ENCODE data around the gene CTCF.
A peak's percentile ranks its signal among the peaks of the same experiment; 100 is the strongest.

CTCF gene

DNA sequence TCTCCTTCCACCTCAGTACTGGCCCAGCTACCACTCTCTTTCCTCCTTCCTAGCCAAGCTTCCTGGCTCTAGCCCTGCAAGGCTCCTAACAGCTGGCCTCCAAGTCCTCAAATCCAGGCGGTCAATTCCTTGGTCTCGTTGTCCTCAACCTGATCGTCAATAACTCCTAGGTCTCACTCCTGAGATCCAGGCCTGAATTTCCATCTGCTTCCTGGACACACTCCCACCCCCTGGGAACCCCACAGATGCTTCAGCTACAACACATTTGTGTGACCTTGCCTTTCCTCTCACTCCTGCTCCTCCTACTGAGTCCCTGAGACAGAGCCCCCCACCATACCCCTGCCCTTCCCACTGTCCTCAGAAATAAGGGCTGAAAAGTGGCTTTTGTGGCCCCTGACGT is 101.9 kb downstream of the CTCF start:
- FAIRE-seq (no peak), DNase-seq (ENCODE audit: insufficient read length) (no peak)
- no peak for TF ChIP-seq POLR2A (IDR thresholded peaks at IDR 0.05; ENCODE audit: low read depth, low read length)
- TF ChIP-seq TAF1 (IDR thresholded peaks at IDR 0.05; ENCODE audit: borderline replicate concordance, low read depth, low read length): no peak
- TF ChIP-seq POLR2AphosphoS5 (IDR thresholded peaks at IDR 0.05; ENCODE audit: low read depth, low read length): no peak

DNA sequence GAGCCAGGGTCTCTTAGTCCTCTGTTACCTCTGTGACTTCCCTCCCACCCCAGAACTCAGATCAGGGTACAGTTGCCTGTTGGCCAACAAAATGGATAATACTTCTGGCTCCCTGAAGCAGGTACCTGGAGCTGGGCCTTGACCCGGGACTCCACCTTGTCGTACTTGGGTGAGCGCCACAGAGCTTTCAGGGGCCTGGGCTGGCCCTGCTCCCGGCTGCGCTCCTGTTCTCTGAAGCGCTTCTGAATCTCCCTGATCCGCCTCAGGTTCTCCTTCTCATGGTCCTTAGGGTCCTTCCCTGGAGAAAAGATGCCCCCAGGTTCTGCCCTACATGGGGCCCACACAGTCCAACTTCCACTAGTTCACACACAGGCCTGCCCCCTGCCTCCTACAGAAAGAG is 102.5 kb downstream of the CTCF start:
- FAIRE-seq (no peak), DNase-seq (ENCODE audit: insufficient read length) (no peak)
- no peak for TF ChIP-seq TAF1 (IDR thresholded peaks at IDR 0.05; ENCODE audit: borderline replicate concordance, low read depth, low read length)
- TF ChIP-seq POLR2A (IDR thresholded peaks at IDR 0.05; ENCODE audit: low read depth, low read length): no peak
- no peak for TF ChIP-seq POLR2AphosphoS5 (IDR thresholded peaks at IDR 0.05; ENCODE audit: low read depth, low read length)

DNA sequence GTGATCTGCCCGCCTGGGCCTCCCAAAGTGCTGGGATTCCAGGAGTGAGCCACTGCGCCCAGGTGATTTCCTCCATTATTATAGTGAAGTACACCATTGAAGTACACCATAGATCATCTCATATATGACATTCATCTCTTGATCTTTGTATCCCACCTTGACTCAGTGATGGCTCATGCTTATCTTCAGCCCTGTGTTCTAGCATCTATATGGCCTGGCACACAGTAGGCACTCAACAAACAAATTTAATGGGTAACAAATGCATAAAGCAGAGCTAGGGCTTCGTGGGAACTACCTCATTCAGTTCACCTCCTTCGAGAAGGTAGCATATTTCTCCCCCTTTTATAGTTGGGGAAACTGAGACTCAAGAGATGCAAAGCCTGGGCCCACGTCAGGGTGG is 103.3 kb downstream of the CTCF start:
- FAIRE-seq (peak; percentile 17), DNase-seq (ENCODE audit: insufficient read length) (no peak)
- TF ChIP-seq TAF1 (IDR thresholded peaks at IDR 0.05; ENCODE audit: borderline replicate concordance, low read depth, low read length): no peak

DNA sequence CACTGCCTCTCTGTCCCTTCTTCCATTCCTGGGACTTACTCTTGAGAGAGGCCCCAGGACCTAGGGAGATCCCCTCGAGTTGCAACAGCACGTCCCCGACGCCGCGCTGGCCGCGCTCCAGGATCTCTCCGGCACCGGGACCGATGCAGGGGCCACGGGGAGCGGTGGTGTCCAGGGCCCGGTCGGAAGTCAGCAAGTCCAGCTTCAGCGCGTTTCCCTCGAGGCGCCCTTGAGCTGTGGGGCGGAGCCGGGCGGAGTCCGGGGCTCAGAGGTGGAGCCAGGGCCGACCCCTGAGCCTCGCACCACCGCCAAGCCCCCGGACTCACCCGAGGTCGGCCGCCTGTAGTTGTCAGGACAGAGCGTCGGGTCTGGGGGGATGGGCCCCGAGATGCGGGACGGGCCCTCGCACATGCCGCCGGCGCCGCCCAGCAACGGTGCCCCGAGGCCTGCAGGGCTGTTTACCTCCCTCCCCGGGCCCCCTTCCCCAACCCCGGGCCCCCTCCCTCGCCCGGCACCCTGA is 103.8 kb downstream of the CTCF start:
- TF ChIP-seq TAF1 (IDR thresholded peaks at IDR 0.05; ENCODE audit: borderline replicate concordance, low read depth, low read length) (no peak), POLR2AphosphoS5 (IDR thresholded peaks at IDR 0.05; ENCODE audit: low read depth, low read length) (no peak), POLR2A (IDR thresholded peaks at IDR 0.05; ENCODE audit: low read depth, low read length) (no peak)
- FAIRE-seq: peak; percentile 33
- no peak for DNase-seq (ENCODE audit: insufficient read length)

DNA sequence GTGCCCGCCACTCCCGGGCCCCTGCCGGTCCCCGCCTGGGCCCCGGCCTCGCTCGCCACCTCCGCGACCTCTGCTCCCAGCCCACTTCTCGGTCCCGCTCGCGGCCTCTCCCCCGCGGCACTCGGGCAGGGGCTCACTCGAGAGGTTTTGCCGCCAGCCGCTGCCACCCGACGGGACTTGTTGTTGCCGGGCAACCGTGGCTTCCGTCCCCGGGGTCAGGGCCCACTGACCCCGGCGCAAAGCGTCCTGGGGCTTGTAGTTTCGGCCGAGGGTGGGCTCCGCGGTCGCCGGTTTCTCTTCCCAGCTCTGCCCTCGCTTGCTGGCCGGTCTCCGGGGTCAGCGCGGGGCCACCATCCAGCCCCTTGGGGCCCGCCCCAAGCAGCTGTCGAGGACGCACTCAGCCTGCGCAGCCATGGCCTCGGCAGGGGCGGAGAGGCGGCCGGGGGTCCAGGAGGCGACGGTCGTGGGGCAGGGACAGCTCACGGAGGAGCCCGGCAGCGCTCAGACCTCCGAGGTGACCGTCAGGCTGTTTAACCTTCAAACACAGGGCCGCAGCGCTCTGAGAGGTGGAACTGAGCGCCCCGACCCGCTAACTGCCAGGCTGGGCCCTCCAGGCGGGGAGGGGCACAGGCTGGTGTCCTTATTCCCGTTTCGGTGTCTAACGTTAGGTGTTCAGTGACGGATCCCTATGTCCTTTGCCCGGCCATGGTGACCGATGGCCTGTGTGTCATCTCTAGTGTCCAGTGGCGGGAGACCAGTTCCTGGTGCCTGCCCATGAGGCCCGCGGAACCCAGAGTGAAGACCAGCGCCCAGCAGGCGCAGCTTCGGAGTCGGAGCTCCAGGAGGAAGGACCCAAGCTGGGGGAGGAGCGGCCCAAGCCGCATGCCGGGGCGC is 104.5 kb downstream of the CTCF start, which contains the start of the genes C16orf86 and ENKD1:
Gene C16orf86 (plus strand): TSS at position 256 of the 894 bp plus-strand sequence. CDS start 157 bp downstream, at position 413.
Gene ENKD1 (minus strand): TSS at position 192 of the 894 bp plus-strand sequence. CDS start 308 bp downstream, outside the sequence.
- no peak for TF ChIP-seq POLR2A (IDR thresholded peaks at IDR 0.05; ENCODE audit: low read depth, low read length)
- no peak for TF ChIP-seq POLR2AphosphoS5 (IDR thresholded peaks at IDR 0.05; ENCODE audit: low read depth, low read length)
- no peak for TF ChIP-seq TAF1 (IDR thresholded peaks at IDR 0.05; ENCODE audit: borderline replicate concordance, low read depth, low read length)
- DNase-seq (ENCODE audit: insufficient read length) (peak; percentile 98), FAIRE-seq (peak; percentile 89)

DNA sequence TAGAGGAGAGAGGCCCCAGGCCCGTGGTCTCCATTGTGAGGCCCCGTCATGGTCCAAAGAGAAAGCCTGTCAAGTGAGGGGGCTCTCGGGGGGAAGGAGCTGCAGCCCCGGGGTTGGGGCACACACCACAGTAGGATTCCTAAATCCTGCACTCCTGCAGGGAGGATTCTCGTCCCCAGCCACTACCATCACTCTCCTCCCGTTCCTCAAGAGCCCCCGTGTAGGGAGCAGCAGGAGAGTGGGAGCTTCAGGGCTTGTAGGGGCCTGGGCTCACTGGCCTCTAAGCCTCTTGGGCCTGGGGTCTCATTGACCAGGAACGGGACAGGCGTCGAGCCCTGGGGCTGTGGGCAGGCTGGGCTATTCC is 105.1 kb downstream of the CTCF start:
- FAIRE-seq: no peak
- TF ChIP-seq TAF1 (IDR thresholded peaks at IDR 0.05; ENCODE audit: borderline replicate concordance, low read depth, low read length): no peak
- no peak for TF ChIP-seq POLR2AphosphoS5 (IDR thresholded peaks at IDR 0.05; ENCODE audit: low read depth, low read length)
- TF ChIP-seq POLR2A (IDR thresholded peaks at IDR 0.05; ENCODE audit: low read depth, low read length): no peak
- no peak for DNase-seq (ENCODE audit: insufficient read length)

DNA sequence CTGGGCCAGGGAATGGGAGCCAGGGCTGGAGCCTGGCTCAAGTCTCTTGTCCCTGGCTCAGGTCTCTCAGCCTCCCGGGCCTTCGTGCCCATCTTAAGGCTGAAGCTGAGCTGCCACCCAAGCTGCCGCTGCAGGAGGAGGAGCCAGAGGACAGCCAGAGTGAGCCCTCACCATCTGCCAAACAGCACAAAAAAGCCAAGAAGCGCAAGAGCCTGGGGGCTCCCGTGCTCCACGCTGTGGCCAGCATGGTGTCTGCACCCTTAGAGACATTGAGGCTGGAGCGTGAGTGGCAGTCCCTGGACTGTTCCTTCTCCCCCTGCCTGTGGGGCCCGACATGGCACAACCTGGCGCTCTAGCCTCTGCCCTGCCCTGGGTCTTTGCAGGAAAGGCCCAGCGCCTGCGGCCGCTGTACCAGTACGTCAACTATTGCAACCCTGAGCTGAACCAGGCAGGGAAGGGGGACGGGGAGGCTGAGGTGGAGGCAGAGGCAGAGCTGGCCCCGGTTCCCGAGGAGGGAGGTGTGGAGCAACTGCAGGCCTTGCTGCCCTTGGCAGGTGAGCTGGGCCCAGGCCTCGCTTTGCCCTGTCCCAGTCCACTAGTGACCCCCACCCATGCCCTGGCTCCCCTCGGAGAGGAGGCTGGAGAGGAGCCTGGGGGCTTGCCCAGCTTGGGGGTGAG is 105.6 kb downstream of the CTCF start:
- no peak for TF ChIP-seq POLR2AphosphoS5 (IDR thresholded peaks at IDR 0.05; ENCODE audit: low read depth, low read length)
- TF ChIP-seq TAF1 (IDR thresholded peaks at IDR 0.05; ENCODE audit: borderline replicate concordance, low read depth, low read length): no peak
- no peak for TF ChIP-seq POLR2A (IDR thresholded peaks at IDR 0.05; ENCODE audit: low read depth, low read length)
- peak; percentile 94 for FAIRE-seq
- DNase-seq (ENCODE audit: insufficient read length): peak; percentile 94

DNA sequence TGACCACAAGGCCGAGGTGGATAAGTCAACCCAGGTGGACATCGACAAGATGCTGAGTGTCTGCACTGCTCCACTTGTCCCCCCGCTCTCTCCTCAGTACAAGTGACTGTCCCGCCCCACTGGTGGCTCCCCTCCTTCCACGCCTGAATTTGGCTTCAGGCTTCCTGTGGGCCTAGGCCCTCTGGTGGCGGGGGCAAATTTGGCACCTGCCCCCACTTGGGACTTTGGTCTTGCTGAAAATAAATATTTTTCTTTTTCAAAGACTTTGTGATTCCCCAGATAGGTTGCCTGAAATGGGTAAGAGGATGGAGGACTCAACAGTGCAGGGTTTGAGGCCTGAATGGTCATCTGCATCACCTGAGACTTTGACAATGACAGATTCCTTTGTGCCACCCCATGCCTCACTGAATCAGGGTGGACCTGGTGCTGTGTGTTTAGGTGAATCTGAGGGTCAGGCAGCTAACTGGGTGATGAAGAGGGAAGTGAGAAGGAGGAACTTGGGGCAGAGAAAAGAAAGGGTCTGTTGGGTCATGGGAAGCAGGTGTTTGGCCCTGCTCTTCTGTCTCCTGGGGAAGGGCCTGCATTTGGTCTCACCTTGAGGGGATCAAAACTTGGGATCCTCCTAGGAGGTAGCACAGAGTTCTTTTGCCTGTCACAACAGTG is 106.3 kb downstream of the CTCF start:
- FAIRE-seq (no peak), DNase-seq (ENCODE audit: insufficient read length) (no peak)
- no peak for TF ChIP-seq POLR2A (IDR thresholded peaks at IDR 0.05; ENCODE audit: low read depth, low read length)
- no peak for TF ChIP-seq POLR2AphosphoS5 (IDR thresholded peaks at IDR 0.05; ENCODE audit: low read depth, low read length)
- TF ChIP-seq TAF1 (IDR thresholded peaks at IDR 0.05; ENCODE audit: borderline replicate concordance, low read depth, low read length): no peak

DNA sequence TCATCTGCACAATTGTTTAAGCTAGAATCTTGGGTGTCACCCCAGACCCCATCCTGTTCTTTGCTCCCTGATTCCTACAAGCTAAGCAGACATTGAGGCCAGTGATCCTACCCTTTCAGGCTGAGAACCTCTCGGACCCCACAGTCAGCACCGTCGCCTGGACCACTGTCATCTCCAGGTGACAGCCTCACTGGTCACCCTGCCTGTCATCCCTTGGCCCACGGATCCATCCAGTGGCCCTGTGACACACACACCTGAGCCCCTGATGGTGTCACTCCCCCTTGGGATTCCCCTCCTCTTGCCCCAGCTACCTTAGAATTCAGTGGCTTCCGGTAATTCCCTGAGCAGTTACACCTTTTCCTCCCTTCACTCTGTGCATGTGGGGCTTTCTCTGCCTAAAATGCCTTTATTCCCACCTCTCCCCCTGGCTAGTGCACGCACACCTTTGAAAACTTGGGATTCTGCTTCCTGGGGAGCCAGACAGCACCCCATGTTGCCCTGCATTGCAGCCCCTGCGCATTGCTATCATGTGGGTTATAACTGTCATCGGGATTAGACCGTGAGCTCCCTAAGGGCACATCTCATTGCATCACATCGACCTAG is 107.3 kb downstream of the CTCF start:
- DNase-seq (ENCODE audit: insufficient read length): no peak
- TF ChIP-seq POLR2A (IDR thresholded peaks at IDR 0.05; ENCODE audit: low read depth, low read length) (no peak), TAF1 (IDR thresholded peaks at IDR 0.05; ENCODE audit: borderline replicate concordance, low read depth, low read length) (no peak), POLR2AphosphoS5 (IDR thresholded peaks at IDR 0.05; ENCODE audit: low read depth, low read length) (no peak)
- no peak for FAIRE-seq

DNA sequence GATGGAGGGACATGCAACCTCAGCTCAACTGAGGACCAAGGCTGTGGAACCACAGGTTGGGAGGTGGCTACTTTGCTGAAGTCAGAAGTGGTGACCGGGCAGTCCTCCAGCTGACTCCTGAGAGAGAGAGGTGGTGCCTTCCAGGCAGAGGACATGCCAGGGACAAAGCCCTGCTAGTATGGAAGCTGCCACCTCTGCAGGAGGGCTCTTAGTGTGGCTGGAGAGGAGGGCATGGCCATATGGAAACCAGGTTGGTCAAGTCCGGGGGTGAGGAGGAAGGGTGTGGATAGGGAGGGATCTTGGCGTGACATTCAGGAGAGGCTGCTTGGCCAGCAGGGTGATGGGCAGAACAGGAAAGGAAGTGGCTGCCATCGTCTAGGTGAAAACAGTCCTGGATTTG is 110.0 kb downstream of the CTCF start:
- TF ChIP-seq POLR2A (IDR thresholded peaks at IDR 0.05; ENCODE audit: low read depth, low read length): no peak
- no peak for TF ChIP-seq POLR2AphosphoS5 (IDR thresholded peaks at IDR 0.05; ENCODE audit: low read depth, low read length)
- no peak for TF ChIP-seq TAF1 (IDR thresholded peaks at IDR 0.05; ENCODE audit: borderline replicate concordance, low read depth, low read length)
- no peak for FAIRE-seq
- DNase-seq (ENCODE audit: insufficient read length): no peak

All from GM12892 (cell line).